IMR-90 (cell line): ENCODE results near the gene ITGAE. TPM values are rescaled to one million over a fixed set of nuclear protein-coding genes. Genes with fewer than 3 reads are reported as not detected.

Source experiments
- ATAC-seq: fragments of 200-7000 bp; cut with Tn5 transposase; 2 replicates; pipeline ENCODE4 v1.9.1; 2020; ENCODE audit warnings: low read depth, mild to moderate bottlenecking, moderate library complexity
- BruUV-seq: library from RNA; stranded (reverse); fragments of 400-500 nt; replicated peaks from 2 replicates; lab custom pipeline; 2021; lab: Mats Ljungman, UMichigan
- CTCF ChIA-PET: fragments of 300-600 bp; formaldehyde crosslinking; extraction: SDS; loops from one replicate; lab custom pipeline; 2021; ENCODE audit warnings: antibody characterized with exemption; lab: Yijun Ruan, JAX
- POLR2A ChIA-PET: fragments of 300-600 bp; sonication (Branson Sonifier 250); formaldehyde crosslinking; loops from one replicate; lab custom pipeline; 2022; ENCODE audit warnings: antibody characterized with exemption; ENCODE audit not compliant: unreplicated experiment; lab: Charles Lee
- DNase-seq: peaks from one replicate; pipeline ENCODE4 v3.0.0; 2013
- H2AFZ ChIP-seq: replicated peaks from 2 replicates; pipeline ENCODE3; 2013; ENCODE audit warnings: low read length, mild to moderate bottlenecking; ENCODE audit not compliant: poor library complexity
- H2AK5ac ChIP-seq: 2 replicates; pipeline ENCODE4 v1.6.1; 2013; ENCODE audit warnings: low read depth, low read length, inconsistent platforms
- H2AK9ac ChIP-seq: replicated peaks from 2 replicates; pipeline ENCODE3; 2013; ENCODE audit warnings: mild to moderate bottlenecking, low read depth, low read length, moderate library complexity; ENCODE audit not compliant: poor library complexity
- H2BK120ac ChIP-seq: 2 replicates; pipeline ENCODE4 v1.6.1; 2013; ENCODE audit warnings: low read depth, low read length, inconsistent platforms
- H2BK15ac ChIP-seq: 3 replicates; pipeline ENCODE4 v1.6.1; 2013; ENCODE audit warnings: low read depth, low read length, inconsistent platforms
- H2BK20ac ChIP-seq: 2 replicates; pipeline ENCODE4 v1.6.1; 2013; ENCODE audit warnings: low read depth, mild to moderate bottlenecking, inconsistent platforms, low read length, moderate library complexity
- H2BK5ac ChIP-seq: 2 replicates; pipeline ENCODE4 v1.6.1; 2013; ENCODE audit warnings: mild to moderate bottlenecking, low read depth, low read length, inconsistent platforms; ENCODE audit not compliant: poor library complexity, severe bottlenecking
- H3K14ac ChIP-seq: replicated peaks from 2 replicates; pipeline ENCODE4 v1.6.1; 2013; ENCODE audit warnings: low read depth, low read length, inconsistent platforms
- H3K18ac ChIP-seq: 2 replicates; pipeline ENCODE4 v1.6.1; 2013; ENCODE audit warnings: low read depth, low read length, control low read depth
- H3K23ac ChIP-seq: 2 replicates; pipeline ENCODE4 v1.6.1; 2013; ENCODE audit warnings: low read depth, low read length, inconsistent platforms
- H3K27ac ChIP-seq: 2 replicates; pipeline ENCODE4 v1.5.1; 2013; ENCODE audit warnings: mild to moderate bottlenecking, control low read depth, low read length; ENCODE audit not compliant: insufficient read depth
- H3K27me3 ChIP-seq: 2 replicates; pipeline ENCODE4 v1.6.1; 2013; ENCODE audit warnings: low read length; ENCODE audit not compliant: control insufficient read depth, insufficient read depth
- H3K36me3 ChIP-seq: 2 replicates; pipeline ENCODE4 v1.6.1; 2013; ENCODE audit warnings: low read length, mixed read lengths; ENCODE audit not compliant: control insufficient read depth, insufficient read depth
- H3K4ac ChIP-seq: 2 replicates; pipeline ENCODE4 v1.6.1; 2013; ENCODE audit warnings: low read depth, low read length, inconsistent platforms
- H3K4me1 ChIP-seq: 2 replicates; pipeline ENCODE4 v1.6.1; 2013; ENCODE audit warnings: low read length, mixed read lengths; ENCODE audit not compliant: control insufficient read depth, insufficient read depth
- H3K4me2 ChIP-seq: 2 replicates; pipeline ENCODE4 v1.6.1; 2013; ENCODE audit warnings: low read depth, mild to moderate bottlenecking, control low read depth, low read length, moderate library complexity
- H3K4me3 ChIP-seq: 2 replicates; pipeline ENCODE4 v1.5.1; 2013; ENCODE audit warnings: low read depth, mild to moderate bottlenecking, control low read depth, low read length, moderate library complexity; ENCODE audit not compliant: insufficient read depth
- H3K56ac ChIP-seq: 2 replicates; pipeline ENCODE4 v1.6.1; 2013; ENCODE audit warnings: low read length, inconsistent platforms; ENCODE audit not compliant: insufficient read depth; ENCODE audit errors: extremely low read depth
- H3K79me1 ChIP-seq, 2 experiments: 2 replicates each; pipeline ENCODE4 v1.6.1; 2013; ENCODE audit warnings: low read length in 2 of 2, inconsistent platforms in 1 of 2, low read depth in 1 of 2
- H3K9ac ChIP-seq: 2 replicates; pipeline ENCODE4 v1.6.1; 2013; ENCODE audit warnings: low read depth, low read length, control low read depth
- H3K9me1 ChIP-seq: 2 replicates; pipeline ENCODE4 v1.6.1; 2013; ENCODE audit warnings: low read length, inconsistent platforms; ENCODE audit not compliant: insufficient read depth
- H3K9me3 ChIP-seq: 2 replicates; pipeline ENCODE4 v1.6.1; 2013; ENCODE audit warnings: low read length; ENCODE audit not compliant: control insufficient read depth, insufficient read depth
- H4K20me1 ChIP-seq: 2 replicates; pipeline ENCODE4 v1.6.1; 2013; ENCODE audit warnings: low read length, inconsistent platforms; ENCODE audit not compliant: insufficient read depth
- H4K5ac ChIP-seq: 2 replicates; pipeline ENCODE4 v1.6.1; 2013; ENCODE audit warnings: mild to moderate bottlenecking, low read depth, low read length, control low read depth
- H4K8ac ChIP-seq, 2 experiments: 2 replicates each; pipeline ENCODE4 v1.6.1; 2013; ENCODE audit warnings: low read depth in 2 of 2, low read length in 2 of 2, control low read depth in 1 of 2, inconsistent platforms in 1 of 2
- H4K91ac ChIP-seq: 2 replicates; pipeline ENCODE4 v1.6.1; 2013; ENCODE audit warnings: low read depth, low read length, inconsistent platforms; ENCODE audit not compliant: insufficient read depth
- BHLHE40 ChIP-seq: fragments of 150-350 bp; IDR thresholded peaks from 2 replicates; pipeline ENCODE4 v1.6.1; 2016; ENCODE audit warnings: mild to moderate bottlenecking, low read depth, low read length
- CEBPB ChIP-seq: IDR thresholded peaks from 2 replicates; pipeline ENCODE4 v1.6.1; 2012; ENCODE audit warnings: low read depth, low read length, improper control_type of control experiment
- MAFK ChIP-seq: IDR thresholded peaks from 2 replicates; pipeline ENCODE4 v1.6.1; 2012; ENCODE audit warnings: low read depth, low read length, improper control_type of control experiment
- MAZ ChIP-seq: IDR thresholded peaks from 2 replicates; pipeline ENCODE4 v1.6.1; 2012; ENCODE audit warnings: low read depth, mild to moderate bottlenecking, low read length, improper control_type of control experiment, moderate library complexity, borderline replicate concordance
- MXI1 ChIP-seq: IDR thresholded peaks from 2 replicates; pipeline ENCODE4 v1.6.1; 2012; ENCODE audit warnings: low read depth, mild to moderate bottlenecking, low read length, moderate library complexity, borderline replicate concordance
- RFX5 ChIP-seq: IDR thresholded peaks from 2 replicates; pipeline ENCODE4 v1.8.0; 2012; ENCODE audit warnings: low read depth, mild to moderate bottlenecking, low read length, moderate library complexity
- WGBS, 2 experiments: methylation state at CpG; one replicate each; pipeline versions ENCODE4 v1.1.5 to v1.1.7; 2013; ENCODE audit warnings: missing lambda C conversion rate in 2 of 2; ENCODE audit not compliant: insufficient read length in 1 of 2; ENCODE audit errors: extremely low coverage in 2 of 2; 5-methylcytosine and 5-hydroxymethylcytosine counted together
- dilution Hi-C: fragments of 300-500 bp; cut with HindIII; formaldehyde crosslinking; loops from one replicate; pipeline ENCODE4 v1.14.3; 2018; ENCODE audit warnings: low sequenced_read_pairs; ENCODE audit not compliant: unreplicated experiment
- in situ Hi-C: fragments of 300-500 bp; cut with MboI; formaldehyde crosslinking; loops from 3 replicates; pipeline ENCODE4 v1.14.3; 2019; ENCODE audit warnings: low sequenced_read_pairs, inconsistent platforms, mixed read lengths
- intact Hi-C: fragments of 100-400 bp; cut with micrococcal nuclease; formaldehyde crosslinking; loops from 2 replicates; pipeline ENCODE4 v1.10.0; 2022
- polyA plus RNA-seq, 3 experiments: library from polyadenylated mRNA; depleted of rRNA; stranded (reverse); fragments of >200 nt; gene quantifications; 2 replicates each; pipeline ENCODE4 v1.2.3, GENCODE V29; 2012; ENCODE audit warnings: low replicate concordance in 1 of 3
- total RNA-seq: library from RNA; depleted of rRNA; stranded (reverse); fragments of >200 nt; gene quantifications from 2 replicates; pipeline ENCODE4 v1.2.3, GENCODE V29; 2012
- TF ChIP-seq, protein P1 (sequence below): fragments of 150-350 bp; IDR thresholded peaks from 2 replicates; pipeline ENCODE4 v1.6.1; 2017; ENCODE audit warnings: mild to moderate bottlenecking, antibody characterized with exemption, low read length, low read depth
- TF ChIP-seq, protein P2 (sequence below): fragments of 150-350 bp; IDR thresholded peaks from 2 replicates; pipeline ENCODE4 v1.6.1; 2016; ENCODE audit warnings: low read depth, mild to moderate bottlenecking, low read length, moderate library complexity, borderline replicate concordance
- TF ChIP-seq, protein P3 (sequence below): conservative IDR thresholded peaks from 2 replicates; pipeline ENCODE4 v1.5.1; 2012; ENCODE audit warnings: mild to moderate bottlenecking, low read depth, low read length, improper control_type of control experiment

ITGAE gene
- total and polyA plus RNA-seq, 2 of the 4 experiments (the other 2 are of a cell fraction): 54.1 to 60.8 TPM

DNA sequence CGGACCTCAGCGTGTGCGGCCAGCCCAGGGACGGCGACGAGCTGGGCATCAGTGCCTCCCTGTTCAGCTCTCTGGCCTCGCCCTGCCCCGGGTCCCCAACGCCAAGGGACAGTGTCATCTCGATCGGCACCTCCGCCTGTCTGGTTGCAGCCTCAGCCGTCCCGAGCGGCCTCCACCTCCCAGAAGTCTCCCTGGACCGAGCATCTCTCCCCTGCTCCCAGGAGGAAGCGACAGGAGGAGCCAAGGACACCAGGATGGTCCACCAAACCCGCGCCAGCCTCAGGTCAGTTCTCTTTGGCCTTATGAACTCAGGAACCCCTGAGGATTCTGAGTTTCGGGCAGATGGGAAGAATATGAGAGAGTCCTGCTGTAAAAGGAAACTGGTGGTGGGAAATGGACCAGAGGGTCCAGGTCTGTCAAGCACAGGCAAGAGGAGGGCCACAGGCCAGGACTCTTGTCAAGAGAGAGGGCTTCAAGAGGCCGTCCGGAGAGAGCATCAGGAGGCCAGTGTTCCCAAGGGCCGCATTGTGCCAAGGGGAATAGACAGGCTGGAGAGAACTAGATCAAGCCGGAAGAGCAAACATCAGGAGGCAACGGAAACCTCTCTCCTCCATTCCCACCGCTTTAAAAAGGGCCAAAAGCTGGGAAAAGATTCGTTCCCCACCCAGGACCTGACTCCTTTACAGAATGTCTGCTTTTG is 76.5 kb downstream of the ITGAE start (continued):
- TF ChIP-seq MAZ: no peak
- TF ChIP-seq MAFK: no peak

DNA sequence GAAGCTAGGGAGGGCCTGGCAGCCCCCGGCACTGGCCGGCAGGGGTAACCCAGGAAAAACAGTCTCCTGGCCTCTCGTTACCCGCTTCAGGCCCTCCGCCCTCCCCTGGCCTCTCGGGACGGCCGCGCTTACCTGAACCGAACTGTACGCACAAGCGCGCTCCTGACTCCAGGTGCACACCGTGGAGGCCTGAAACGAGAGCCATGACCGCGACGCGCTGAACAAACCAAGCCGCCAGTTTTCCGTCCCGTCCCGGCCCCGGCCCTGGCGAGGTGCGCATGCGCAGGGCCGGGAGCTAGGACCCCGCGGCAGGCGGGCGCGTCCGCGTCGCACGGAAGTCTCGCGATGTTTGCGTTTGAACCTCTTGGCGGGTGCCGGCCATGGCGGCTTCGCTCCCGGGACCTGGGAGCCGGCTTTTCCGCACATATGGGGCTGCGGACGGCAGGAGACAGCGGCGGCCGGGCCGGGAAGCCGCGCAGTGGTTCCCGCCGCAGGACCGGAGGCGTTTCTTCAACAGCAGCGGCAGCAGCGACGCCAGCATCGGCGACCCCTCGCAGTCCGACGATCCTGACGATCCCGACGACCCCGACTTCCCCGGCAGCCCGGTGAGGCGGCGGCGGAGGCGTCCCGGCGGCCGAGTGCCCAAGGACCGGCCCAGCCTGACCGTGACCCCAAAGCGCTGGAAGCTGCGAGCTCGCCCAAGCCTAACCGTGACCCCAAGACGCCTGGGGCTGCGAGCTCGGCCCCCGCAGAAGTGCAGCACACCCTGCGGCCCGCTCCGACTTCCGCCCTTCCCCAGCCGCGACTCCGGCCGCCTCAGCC is 77.2 kb downstream of the ITGAE start, which contains the start of gene HASPIN:
Gene HASPIN, plus strand, starts transcription at position 348 of the 822 bp plus-strand sequence. Its CDS starts 33 bp downstream, at position 381.
- Histone ChIP-seq H3K27ac (peak within 1 kb of the TSS; percentile 98), H3K18ac (peak within 1 kb of the TSS; percentile 98), H2BK120ac (peak within 1 kb of the TSS; percentile 73; the same call in 1 of the 2 replicates), H3K9me1 (peaks cover 5% of the 10 kb centered on the region; the same call in 1 of the 2 replicates), H2AK5ac (peak within 1 kb of the TSS; percentile 90), H2AK9ac (peak within 1 kb of the TSS; percentile 90), H3K9ac (peak within 1 kb of the TSS; percentile 98), H3K56ac (peak within 1 kb of the TSS; percentile 88), H3K23ac (peak within 1 kb of the TSS; percentile 95), H3K14ac (peak within 1 kb of the TSS; percentile 98), H2BK15ac (peak within 1 kb of the TSS; percentile 86; the same call in 1 of the 3 replicates), H3K27me3 (no peaks in the 10 kb centered on the region), H4K91ac (peak within 1 kb of the TSS; percentile 99), H3K9me3 (no peaks in the 10 kb centered on the region), H4K8ac (peak within 1 kb of the TSS; percentile 92 to 100), H3K4ac (peak within 1 kb of the TSS; percentile 98), H2AFZ (peak within 1 kb of the TSS; percentile 98), H2BK20ac (0 out of 2 replicates have a peak within 1 kb of the TSS, but pooled peaks have one; percentile 41), H3K36me3 (no peaks in the 10 kb centered on the region; the same call in 1 of the 2 replicates), H4K20me1 (peaks cover 16% of the 10 kb centered on the region), H4K5ac (peak within 1 kb of the TSS; percentile 98), H3K4me3 (peak within 1 kb of the TSS; percentile 94), H3K4me2 (peak within 1 kb of the TSS; percentile 97), H3K79me1 (peaks cover 20 to 58% of the 10 kb centered on the region in 2 experiments), H3K4me1 (peaks cover 19% of the 10 kb centered on the region), H2BK5ac (peak within 1 kb of the TSS; percentile 98)
- no TSS peak for BruUV-seq
- ChIA-PET CTCF (interaction anchor here (1.4 kb wide), 1 partner anchor 14 kb away, joined by 9 read pairs; no protein-coding TSS in a partner anchor), POLR2A (no interaction called here)
- ATAC-seq (peak; percentile 81), DNase-seq (peak; percentile 84)
- WGBS, 2 experiments: 1% methylated on average over 73 of the region's 98 CpGs; no CpG with 5 or more reads in 1 of the 2 experiments
- dilution Hi-C loops (no loop called here), in situ Hi-C loops (no loop called here), intact Hi-C loops (loop anchor here (5.0 kb wide), 2 partner anchors 41 to 56 kb away; partner anchors contain the start of genes EMC6 and TAX1BP3)
- peak; percentile 96 for TF ChIP-seq MXI1
- TF ChIP-seq, protein P1, sequence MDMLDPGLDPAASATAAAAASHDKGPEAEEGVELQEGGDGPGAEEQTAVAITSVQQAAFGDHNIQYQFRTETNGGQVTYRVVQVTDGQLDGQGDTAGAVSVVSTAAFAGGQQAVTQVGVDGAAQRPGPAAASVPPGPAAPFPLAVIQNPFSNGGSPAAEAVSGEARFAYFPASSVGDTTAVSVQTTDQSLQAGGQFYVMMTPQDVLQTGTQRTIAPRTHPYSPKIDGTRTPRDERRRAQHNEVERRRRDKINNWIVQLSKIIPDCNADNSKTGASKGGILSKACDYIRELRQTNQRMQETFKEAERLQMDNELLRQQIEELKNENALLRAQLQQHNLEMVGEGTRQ: no peak
- TF ChIP-seq, protein P2, sequence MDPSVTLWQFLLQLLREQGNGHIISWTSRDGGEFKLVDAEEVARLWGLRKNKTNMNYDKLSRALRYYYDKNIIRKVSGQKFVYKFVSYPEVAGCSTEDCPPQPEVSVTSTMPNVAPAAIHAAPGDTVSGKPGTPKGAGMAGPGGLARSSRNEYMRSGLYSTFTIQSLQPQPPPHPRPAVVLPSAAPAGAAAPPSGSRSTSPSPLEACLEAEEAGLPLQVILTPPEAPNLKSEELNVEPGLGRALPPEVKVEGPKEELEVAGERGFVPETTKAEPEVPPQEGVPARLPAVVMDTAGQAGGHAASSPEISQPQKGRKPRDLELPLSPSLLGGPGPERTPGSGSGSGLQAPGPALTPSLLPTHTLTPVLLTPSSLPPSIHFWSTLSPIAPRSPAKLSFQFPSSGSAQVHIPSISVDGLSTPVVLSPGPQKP: no peak
- TF ChIP-seq BHLHE40: no peak
- TF ChIP-seq, protein P3, sequence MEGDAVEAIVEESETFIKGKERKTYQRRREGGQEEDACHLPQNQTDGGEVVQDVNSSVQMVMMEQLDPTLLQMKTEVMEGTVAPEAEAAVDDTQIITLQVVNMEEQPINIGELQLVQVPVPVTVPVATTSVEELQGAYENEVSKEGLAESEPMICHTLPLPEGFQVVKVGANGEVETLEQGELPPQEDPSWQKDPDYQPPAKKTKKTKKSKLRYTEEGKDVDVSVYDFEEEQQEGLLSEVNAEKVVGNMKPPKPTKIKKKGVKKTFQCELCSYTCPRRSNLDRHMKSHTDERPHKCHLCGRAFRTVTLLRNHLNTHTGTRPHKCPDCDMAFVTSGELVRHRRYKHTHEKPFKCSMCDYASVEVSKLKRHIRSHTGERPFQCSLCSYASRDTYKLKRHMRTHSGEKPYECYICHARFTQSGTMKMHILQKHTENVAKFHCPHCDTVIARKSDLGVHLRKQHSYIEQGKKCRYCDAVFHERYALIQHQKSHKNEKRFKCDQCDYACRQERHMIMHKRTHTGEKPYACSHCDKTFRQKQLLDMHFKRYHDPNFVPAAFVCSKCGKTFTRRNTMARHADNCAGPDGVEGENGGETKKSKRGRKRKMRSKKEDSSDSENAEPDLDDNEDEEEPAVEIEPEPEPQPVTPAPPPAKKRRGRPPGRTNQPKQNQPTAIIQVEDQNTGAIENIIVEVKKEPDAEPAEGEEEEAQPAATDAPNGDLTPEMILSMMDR: peak; percentile 19; the same call in 1 of the 2 replicates
- no peak for TF ChIP-seq RFX5
- TF ChIP-seq CEBPB: no peak
